Vagina (tissue), 2 donors: ENCODE results near the gene RMDN2. TPM values are rescaled to one million over a fixed set of nuclear protein-coding genes. Genes with fewer than 3 reads are reported as not detected.
A peak's percentile ranks its signal among the peaks of the same experiment; 100 is the strongest.

Experiments used
- DNase-seq, 2 donors: peaks; one replicate each; pipeline ENCODE4 v3.0.0-alpha.2; 2017; ENCODE audit errors: extremely low spot score in 2 of 2
- H3K27ac ChIP-seq: fragments of 200-600 bp; sonication (generic); one replicate; pipeline ENCODE4 v1.5.1; 2019
- H3K27me3 ChIP-seq: fragments of 200-600 bp; sonication (generic); one replicate; pipeline ENCODE4 v1.5.1; 2019
- H3K36me3 ChIP-seq, 2 donors: fragments of 200-600 bp; sonication (generic); one replicate each; pipeline ENCODE4 v1.5.1; 2017 to 2019
- H3K4me1 ChIP-seq: fragments of 200-600 bp; sonication (generic); one replicate; pipeline ENCODE4 v1.5.1; 2019
- H3K4me3 ChIP-seq, 2 donors: fragments of 200-600 bp; sonication (generic); 1 replicate in 1 of 2; 2 replicates in 1 of 2; pipeline ENCODE4 v1.5.1; 2016 to 2019
- H3K9me3 ChIP-seq: fragments of 200-600 bp; sonication (generic); one replicate; pipeline ENCODE4 v1.5.1; 2019
- CTCF ChIP-seq, 3 experiments: fragments of 450-650 bp in 2 of 3; fragments of 200-600 bp in 1 of 3; sonication (generic) in 1 of 3; IDR thresholded peaks; one replicate each; pipeline ENCODE4 v1.5.1; 2017 to 2019; ENCODE audit warnings: antibody characterized with exemption in 3 of 3, mild to moderate bottlenecking in 2 of 3, moderate library complexity in 2 of 3
- POLR2A ChIP-seq, 2 donors: fragments of 450-650 bp; IDR thresholded peaks; one replicate each; pipeline ENCODE4 v1.6.1; 2017; ENCODE audit warnings: antibody characterized with exemption in 2 of 2, mild to moderate bottlenecking in 2 of 2, moderate library complexity in 2 of 2
- POLR2AphosphoS5 ChIP-seq, 2 donors: sonication (generic); formaldehyde crosslinking; IDR thresholded peaks; one replicate each; pipeline ENCODE4 v1.9.0; 2017; ENCODE audit warnings: antibody characterized with exemption in 2 of 2, mild to moderate bottlenecking in 2 of 2, low read depth in 1 of 2; ENCODE audit not compliant: insufficient read depth in 1 of 2
- intact Hi-C: fragments of 100-400 bp; cut with DNase I; formaldehyde crosslinking; loops from one replicate; pipeline ENCODE4 v1.15.1; 2023
- total RNA-seq: library from RNA; depleted of rRNA; stranded (reverse); fragments of >200 nt; gene quantifications from one replicate; pipeline ENCODE4 v1.2.3, GENCODE V29; 2016

RMDN2 gene
- total RNA-seq, 1 donor from 2014 or later = 5.9 TPM

DNA sequence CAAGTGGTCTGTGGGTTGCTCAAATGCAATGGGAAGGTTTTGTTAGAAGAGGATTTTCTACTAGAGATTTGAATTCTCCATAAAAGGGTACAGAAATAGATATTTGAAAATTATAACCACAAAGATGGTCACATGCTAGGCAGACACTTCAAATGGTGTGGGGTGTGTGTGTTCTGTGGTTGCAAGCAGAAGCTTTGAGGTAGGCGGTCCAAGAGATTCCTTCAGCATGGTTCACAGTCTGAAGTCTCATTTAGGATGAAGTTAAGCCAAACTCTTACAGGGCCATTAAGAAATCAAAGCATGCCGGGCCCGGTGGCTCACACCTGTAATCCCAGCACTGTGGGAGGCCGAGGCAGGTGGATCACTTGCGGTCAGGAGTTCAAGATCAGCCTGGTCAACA is 38.3 kb upstream of the RMDN2 start:
- intact Hi-C loops = loop anchor here (5.0 kb wide), 1 partner anchor 474 kb away; no protein-coding TSS in a partner anchor
- H3K27ac ChIP-seq = no peak overlapping the region
- no peaks in the 10 kb centered on the region for H3K27me3 ChIP-seq
- DNase-seq = no peak
- H3K4me1 ChIP-seq = no peaks in the 10 kb centered on the region
- no peak overlapping the region for H3K4me3 ChIP-seq
- H3K36me3 ChIP-seq = no peaks in the 10 kb centered on the region
- no peaks in the 10 kb centered on the region for H3K9me3 ChIP-seq
- TF ChIP-seq POLR2AphosphoS5 (IDR thresholded peaks at IDR 0.05; ENCODE audit: insufficient read depth in 1 of 2, low read depth in 1 of 2) (no peak), POLR2A (IDR thresholded peaks at IDR 0.05) (no peak), CTCF (IDR thresholded peaks at IDR 0.05) (no peak)

DNA sequence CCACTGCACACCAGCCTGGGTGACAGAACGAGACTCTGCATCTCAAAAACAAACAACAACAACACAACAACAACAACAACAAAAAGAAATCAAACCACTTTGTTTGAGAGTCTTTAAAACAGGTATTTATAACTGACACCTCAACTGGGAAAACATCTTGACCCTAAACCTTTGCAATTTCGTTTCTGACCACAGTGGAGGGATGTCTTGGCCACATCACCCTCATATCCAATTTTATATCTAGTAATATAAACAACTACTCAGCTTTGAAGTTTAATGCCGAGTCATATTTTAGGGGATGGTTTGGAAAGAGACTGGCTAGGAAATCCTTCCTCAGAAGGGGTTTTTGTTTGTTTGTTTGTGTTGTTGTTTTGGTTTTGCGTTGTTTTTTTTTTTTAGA is 37.8 kb upstream of the RMDN2 start:
- no peak overlapping the region for H3K4me3 ChIP-seq
- no peak for DNase-seq
- intact Hi-C loops = loop anchor here (5.0 kb wide), 1 partner anchor 475 kb away; no protein-coding TSS in a partner anchor
- no peaks in the 10 kb centered on the region for H3K27me3 ChIP-seq
- no peak for TF ChIP-seq POLR2AphosphoS5 (IDR thresholded peaks at IDR 0.05; ENCODE audit: insufficient read depth in 1 of 2, low read depth in 1 of 2)
- no peak for TF ChIP-seq POLR2A (IDR thresholded peaks at IDR 0.05)
- no peak for TF ChIP-seq CTCF (IDR thresholded peaks at IDR 0.05)
- H3K27ac ChIP-seq = no peak overlapping the region
- H3K36me3 ChIP-seq = no peaks in the 10 kb centered on the region
- no peaks in the 10 kb centered on the region for H3K4me1 ChIP-seq
- no peaks in the 10 kb centered on the region for H3K9me3 ChIP-seq

DNA sequence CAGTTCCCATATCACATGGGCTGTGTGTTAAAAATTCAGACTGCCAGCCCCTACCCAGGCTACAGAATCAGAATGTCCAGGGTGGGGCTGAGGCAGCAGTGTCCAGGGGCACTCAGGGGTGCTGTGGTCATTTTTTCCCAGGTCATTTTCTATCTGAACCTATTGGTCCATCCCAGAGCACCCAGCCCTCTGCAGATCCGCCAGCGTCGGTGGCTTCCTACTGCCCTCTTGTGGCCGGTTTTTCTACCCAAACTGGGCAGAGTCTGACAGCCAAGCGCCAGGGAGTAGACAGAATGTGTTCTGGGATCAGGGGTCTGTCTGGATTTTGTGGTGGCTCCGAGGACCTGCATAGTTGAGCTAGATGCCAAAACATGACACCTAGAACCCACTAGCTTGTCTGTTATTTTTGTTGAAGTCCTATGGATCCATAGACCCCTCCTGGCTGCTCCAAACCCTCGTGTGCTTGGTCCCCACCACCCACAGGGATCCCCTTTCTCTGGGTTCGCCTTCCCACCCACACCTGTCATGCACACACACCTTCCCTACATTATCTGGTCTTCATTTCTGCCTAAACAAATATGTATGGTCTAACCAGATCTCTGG is 34.1 kb upstream of the RMDN2 start:
- no peak overlapping the region for H3K27ac ChIP-seq
- no peaks in the 10 kb centered on the region for H3K4me1 ChIP-seq
- no peaks in the 10 kb centered on the region for H3K36me3 ChIP-seq
- intact Hi-C loops = no loop called here
- no peaks in the 10 kb centered on the region for H3K27me3 ChIP-seq
- no peaks in the 10 kb centered on the region for H3K9me3 ChIP-seq
- no peak for TF ChIP-seq POLR2AphosphoS5 (IDR thresholded peaks at IDR 0.05; ENCODE audit: insufficient read depth in 1 of 2, low read depth in 1 of 2)
- TF ChIP-seq CTCF (IDR thresholded peaks at IDR 0.05) = peak; percentile 14 to 60 (median 41)
- H3K4me3 ChIP-seq = no peak overlapping the region
- no peak for DNase-seq

DNA sequence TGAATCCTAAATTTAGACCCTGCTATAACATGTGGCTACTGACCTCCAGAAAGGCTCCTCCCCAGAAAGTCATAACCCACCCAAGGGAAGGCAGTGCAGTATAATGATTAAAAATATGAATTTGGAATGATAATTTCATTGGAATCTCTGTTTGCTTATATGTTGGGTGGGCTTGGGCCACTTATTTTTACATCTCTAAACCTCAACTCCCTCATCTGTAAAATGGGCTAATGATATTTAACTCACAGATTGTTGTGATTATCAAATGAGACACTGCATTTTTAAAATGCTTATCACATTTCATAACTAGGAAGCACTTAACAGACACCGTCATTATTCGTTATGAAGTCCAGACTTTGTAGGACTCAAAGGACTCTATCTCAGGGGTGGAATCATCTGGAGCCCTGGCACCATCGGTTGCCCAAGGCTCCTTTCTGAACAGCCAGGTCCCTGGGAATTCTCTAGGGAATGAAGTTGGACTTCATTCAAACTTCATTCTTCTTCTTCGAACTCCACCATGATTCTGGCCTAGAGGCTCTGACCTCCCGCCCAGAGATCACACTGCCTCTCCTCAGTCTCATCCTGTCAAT is 33.1 kb upstream of the RMDN2 start:
- no peaks in the 10 kb centered on the region for H3K4me1 ChIP-seq
- no peak overlapping the region for H3K4me3 ChIP-seq
- no peak for DNase-seq
- H3K27ac ChIP-seq = no peak overlapping the region
- H3K27me3 ChIP-seq = no peaks in the 10 kb centered on the region
- intact Hi-C loops = no loop called here
- TF ChIP-seq CTCF (IDR thresholded peaks at IDR 0.05) (no peak), POLR2A (IDR thresholded peaks at IDR 0.05) (no peak), POLR2AphosphoS5 (IDR thresholded peaks at IDR 0.05; ENCODE audit: insufficient read depth in 1 of 2, low read depth in 1 of 2) (no peak)
- no peaks in the 10 kb centered on the region for H3K36me3 ChIP-seq
- no peaks in the 10 kb centered on the region for H3K9me3 ChIP-seq

- no peaks in the 10 kb centered on the region for H3K36me3 ChIP-seq
- H3K27ac ChIP-seq = no peak overlapping the region
- intact Hi-C loops = no loop called here
- H3K4me3 ChIP-seq = no peak overlapping the region
- no peaks in the 10 kb centered on the region for H3K27me3 ChIP-seq
- H3K4me1 ChIP-seq = no peaks in the 10 kb centered on the region
- TF ChIP-seq POLR2A (IDR thresholded peaks at IDR 0.05) (no peak), CTCF (IDR thresholded peaks at IDR 0.05) (no peak), POLR2AphosphoS5 (IDR thresholded peaks at IDR 0.05; ENCODE audit: insufficient read depth in 1 of 2, low read depth in 1 of 2) (no peak)
- DNase-seq = no peak
- no peaks in the 10 kb centered on the region for H3K9me3 ChIP-seq
These were observed 32.5 kb upstream of the RMDN2 start for GRCh38 chr2:37892436-37893114.
